Activated CD8-positive, alpha-beta T cell treated with anti-CD3 and anti-CD28 coated beads for 36 hours (primary cell): Measurements from ENCODE around the gene LIPK. TPM values are rescaled to one million over a fixed set of nuclear protein-coding genes. Genes with fewer than 3 reads are reported as not detected.

ENCODE experiments used
- ATAC-seq: fragments of 200-7000 bp; cut with Tn5 transposase; one replicate; pipeline ENCODE4 v1.10.0; 2021; ENCODE audit warnings: mild to moderate bottlenecking, moderate library complexity
- CTCF ChIA-PET: fragments of 350-600 bp; sonication (Branson Sonifier 250); formaldehyde crosslinking; loops from one replicate; lab custom pipeline; 2021; ENCODE audit warnings: antibody characterized with exemption; lab: Charles Lee
- POLR2A ChIA-PET: fragments of 350-600 bp; sonication (Branson Sonifier 250); formaldehyde crosslinking; loops from one replicate; lab custom pipeline; 2021; ENCODE audit warnings: antibody characterized with exemption; lab: Charles Lee
- DNase-seq: peaks from one replicate; pipeline ENCODE4 v3.0.0-alpha.2; 2020
- H3K27ac Mint-ChIP-seq: one replicate; pipeline ENCODE4 v1.8.0; 2021; ENCODE audit warnings: mild to moderate bottlenecking, mixed read lengths
- H3K27me3 Mint-ChIP-seq: one replicate; pipeline ENCODE4 v1.8.0; 2021; ENCODE audit warnings: mixed read lengths
- H3K36me3 Mint-ChIP-seq: one replicate; pipeline ENCODE4 v1.8.0; 2021; ENCODE audit warnings: low read depth, mixed read lengths
- H3K4me1 Mint-ChIP-seq: one replicate; pipeline ENCODE4 v1.8.0; 2021; ENCODE audit warnings: low read depth, mixed read lengths
- H3K4me3 Mint-ChIP-seq: one replicate; pipeline ENCODE4 v1.8.0; 2021; ENCODE audit warnings: mild to moderate bottlenecking, moderate library complexity, mixed read lengths
- H3K9me3 Mint-ChIP-seq: one replicate; pipeline ENCODE4 v1.8.0; 2021; ENCODE audit warnings: mixed read lengths
- intact Hi-C: fragments of 100-400 bp; cut with micrococcal nuclease; formaldehyde crosslinking; loops from one replicate; pipeline ENCODE4 v1.10.0; 2022
- total RNA-seq, 2 experiments: library from RNA; stranded (reverse); gene quantifications; one replicate each; pipeline ENCODE4 v1.2.3, GENCODE V29; 2021
- TF ChIP-seq, protein P1 (sequence below): fragments of 200-600 bp; IDR thresholded peaks from one replicate; pipeline ENCODE4 v1.8.0; 2022; ENCODE audit warnings: antibody characterized with exemption, mild to moderate bottlenecking

Gene LIPK
- total RNA-seq, 2 experiments from 2014 or later = not detected

GRCh38 chr10:88793712-88794299 lies 87.8 kb downstream of the LIPK start:
- ChIA-PET CTCF (interaction anchor here (0.6 kb wide), 1 partner anchor 118 kb away, joined by 3 read pairs; no protein-coding TSS in a partner anchor), POLR2A (interaction anchor here (1.3 kb wide), 1 partner anchor 17 kb away, joined by 3 read pairs; no protein-coding TSS in a partner anchor)
- Mint-ChIP-seq H3K9me3 (peaks cover 3% of the 10 kb centered on the region), H3K36me3 (no peaks in the 10 kb centered on the region), H3K4me3 (no peak overlapping the region), H3K27ac (peak overlapping the region; percentile 46), H3K4me1 (peaks cover 30% of the 10 kb centered on the region), H3K27me3 (peaks cover 6% of the 10 kb centered on the region)
- TF ChIP-seq, protein P1, sequence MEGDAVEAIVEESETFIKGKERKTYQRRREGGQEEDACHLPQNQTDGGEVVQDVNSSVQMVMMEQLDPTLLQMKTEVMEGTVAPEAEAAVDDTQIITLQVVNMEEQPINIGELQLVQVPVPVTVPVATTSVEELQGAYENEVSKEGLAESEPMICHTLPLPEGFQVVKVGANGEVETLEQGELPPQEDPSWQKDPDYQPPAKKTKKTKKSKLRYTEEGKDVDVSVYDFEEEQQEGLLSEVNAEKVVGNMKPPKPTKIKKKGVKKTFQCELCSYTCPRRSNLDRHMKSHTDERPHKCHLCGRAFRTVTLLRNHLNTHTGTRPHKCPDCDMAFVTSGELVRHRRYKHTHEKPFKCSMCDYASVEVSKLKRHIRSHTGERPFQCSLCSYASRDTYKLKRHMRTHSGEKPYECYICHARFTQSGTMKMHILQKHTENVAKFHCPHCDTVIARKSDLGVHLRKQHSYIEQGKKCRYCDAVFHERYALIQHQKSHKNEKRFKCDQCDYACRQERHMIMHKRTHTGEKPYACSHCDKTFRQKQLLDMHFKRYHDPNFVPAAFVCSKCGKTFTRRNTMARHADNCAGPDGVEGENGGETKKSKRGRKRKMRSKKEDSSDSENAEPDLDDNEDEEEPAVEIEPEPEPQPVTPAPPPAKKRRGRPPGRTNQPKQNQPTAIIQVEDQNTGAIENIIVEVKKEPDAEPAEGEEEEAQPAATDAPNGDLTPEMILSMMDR = no peak
- no peak for DNase-seq
- intact Hi-C loops = loop anchor here (2.0 kb wide), 1 partner anchor 87 kb away; the partner anchor contains the start of gene LIPK
- peak; percentile 80 for ATAC-seq

GRCh38 chr10:88794731-88795130 lies 88.7 kb downstream of the LIPK start:
- H3K4me3 Mint-ChIP-seq = no peak overlapping the region
- H3K27me3 Mint-ChIP-seq = peaks cover 6% of the 10 kb centered on the region
- TF ChIP-seq, protein P1 = no peak
- H3K27ac Mint-ChIP-seq = no peak overlapping the region
- CTCF ChIA-PET = no interaction called here
- peaks cover 30% of the 10 kb centered on the region for H3K4me1 Mint-ChIP-seq
- intact Hi-C loops = no loop called here
- H3K36me3 Mint-ChIP-seq = no peaks in the 10 kb centered on the region
- ATAC-seq (no peak), DNase-seq (no peak)
- POLR2A ChIA-PET = no interaction called here
- peaks cover 3% of the 10 kb centered on the region for H3K9me3 Mint-ChIP-seq

DNA sequence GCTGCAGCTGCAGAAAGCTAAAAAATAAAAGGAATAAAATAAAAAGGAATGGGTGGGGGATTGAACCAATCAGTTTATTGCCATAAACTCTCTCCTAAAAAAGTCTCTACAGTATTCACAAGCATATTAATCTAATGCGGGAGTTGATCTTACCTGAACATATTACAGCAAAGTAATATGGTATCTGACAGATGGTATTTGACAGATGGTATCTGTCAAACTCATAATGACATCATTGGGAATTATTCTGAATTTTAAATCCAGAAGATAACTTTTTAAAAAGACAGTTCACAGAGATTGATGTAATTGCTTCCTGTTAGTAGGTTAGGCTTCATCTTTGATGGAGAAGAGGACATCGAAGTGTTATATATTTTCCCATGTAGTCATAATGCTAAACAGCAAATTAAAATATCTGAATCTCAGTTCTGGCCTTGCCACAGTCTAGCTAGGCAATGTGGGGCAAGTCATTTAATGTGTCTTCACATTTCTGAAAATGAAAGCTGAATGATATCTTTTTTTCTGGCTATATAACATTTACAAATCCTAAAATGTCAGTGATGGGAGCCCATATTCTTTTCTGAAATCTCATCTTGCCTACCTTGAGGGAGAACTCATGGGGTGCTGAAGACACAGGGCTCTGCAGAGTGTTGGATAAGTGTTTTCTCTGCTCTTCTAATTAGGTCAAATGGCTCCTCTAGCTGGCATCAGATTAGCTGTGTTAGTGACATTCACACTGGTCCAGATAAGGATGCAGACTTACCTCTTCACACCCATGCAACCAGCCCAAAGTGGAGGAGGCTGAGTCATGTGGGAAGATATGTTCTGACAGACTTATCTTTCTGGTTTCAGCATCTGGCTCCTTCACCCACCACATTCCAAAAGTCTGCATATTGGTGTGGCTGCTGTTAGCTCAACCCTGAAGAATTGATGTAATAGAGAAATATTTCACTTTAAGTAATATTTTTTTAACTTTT lies 94.4 kb downstream of the LIPK start:
- H3K4me1 Mint-ChIP-seq = peaks cover 13% of the 10 kb centered on the region
- DNase-seq (peak; percentile 61), ATAC-seq (peak; percentile 90)
- TF ChIP-seq, protein P1 = no peak
- H3K36me3 Mint-ChIP-seq = no peaks in the 10 kb centered on the region
- POLR2A ChIA-PET = interaction anchor here (0.6 to 0.7 kb wide), 2 partner anchors 23 to 34 kb away, joined by 3 to 4 read pairs; no protein-coding TSS in a partner anchor
- intact Hi-C loops = loop anchor here (5.0 kb wide), 1 partner anchor 418 kb away; no protein-coding TSS in a partner anchor
- H3K4me3 Mint-ChIP-seq = no peak overlapping the region
- peaks cover 9% of the 10 kb centered on the region for H3K27me3 Mint-ChIP-seq
- peak overlapping the region; percentile 24 for H3K27ac Mint-ChIP-seq
- CTCF ChIA-PET = interaction anchor here (1.0 to 1.8 kb wide), 3 partner anchors 31 to 135 kb away, joined by 3 to 4 read pairs (median 3); no protein-coding TSS in a partner anchor
- H3K9me3 Mint-ChIP-seq = no peaks in the 10 kb centered on the region

Other genes starting within 250 kb of the LIPK start
- gene RNLS, start 122.9 kb upstream of the LIPK start, total RNA-seq = 1 to 10 TPM; 4.5 TPM
- gene LIPJ, start 119.5 kb upstream of the LIPK start, total RNA-seq = not detected
- not detected for gene LIPF, start 41.8 kb upstream of the LIPK start, total RNA-seq
- gene LIPN, start 53.8 kb downstream of the LIPK start, total RNA-seq = not detected
- not detected for gene LIPM, start 96.5 kb downstream of the LIPK start, total RNA-seq
- gene ANKRD22, start 145.6 kb downstream of the LIPK start, total RNA-seq = not detected
- 10 to 100 TPM; 71.1 to 76.5 TPM for gene STAMBPL1, start 174.0 kb downstream of the LIPK start, total RNA-seq
- 10 to 100 TPM; 13.3 to 14.9 TPM for gene ACTA2, start 246.5 kb downstream of the LIPK start, total RNA-seq